ENCODE measurements around the gene KRT6C.
"Not testable (repeated sequence)": the region's sequence is repeated elsewhere in the genome, so short reads cannot be mapped to it uniquely, and the experiment has no call there.

Gene KRT6C

DNA sequence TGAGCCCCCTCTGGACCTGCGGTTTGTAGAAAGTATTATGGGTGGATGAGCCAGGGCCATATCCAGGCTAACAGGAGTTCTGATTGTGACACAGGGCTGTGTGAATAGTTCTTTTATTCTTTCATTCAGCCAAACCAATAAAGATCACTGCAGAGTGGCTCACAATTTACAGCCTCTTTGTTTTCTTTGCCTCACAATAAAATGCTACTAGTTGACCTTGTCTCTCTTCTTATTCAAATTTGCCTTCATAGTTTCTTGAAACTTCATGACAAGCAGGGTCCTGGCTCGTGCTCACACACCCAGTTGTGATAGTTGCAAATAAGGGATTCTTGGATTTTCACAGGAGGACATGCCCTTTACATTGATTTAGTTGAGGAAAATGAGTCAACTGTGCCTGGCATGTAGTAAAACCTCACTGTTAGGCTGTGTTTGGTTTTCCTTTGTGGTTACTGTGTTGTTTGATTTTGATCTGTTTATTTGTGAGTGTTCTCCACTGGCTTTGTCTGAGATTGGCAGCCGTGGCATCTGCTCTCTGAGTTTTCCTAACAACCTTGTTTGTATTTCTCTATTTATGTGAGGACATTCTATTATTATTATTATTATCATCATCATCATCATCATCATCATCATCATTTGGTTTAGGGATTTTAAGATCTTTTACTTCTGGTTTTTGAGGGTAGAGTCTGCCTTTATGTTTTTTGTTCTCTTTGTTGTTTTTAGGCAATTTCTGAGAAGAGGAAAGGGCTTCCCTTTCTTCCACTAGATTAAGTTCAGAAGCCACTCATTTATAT lies 19.0 kb downstream of the KRT6C start:
- DNase-seq, result no peak

GRCh38 chr12:52452101-52452500 lies 21.5 kb downstream of the KRT6C start, which contains the start of gene KRT6B:
KRT6B (minus strand) TSS chr12:52452146; CDS start chr12:52452078, 68 bp downstream.
- DNase-seq, result no peak

DNA sequence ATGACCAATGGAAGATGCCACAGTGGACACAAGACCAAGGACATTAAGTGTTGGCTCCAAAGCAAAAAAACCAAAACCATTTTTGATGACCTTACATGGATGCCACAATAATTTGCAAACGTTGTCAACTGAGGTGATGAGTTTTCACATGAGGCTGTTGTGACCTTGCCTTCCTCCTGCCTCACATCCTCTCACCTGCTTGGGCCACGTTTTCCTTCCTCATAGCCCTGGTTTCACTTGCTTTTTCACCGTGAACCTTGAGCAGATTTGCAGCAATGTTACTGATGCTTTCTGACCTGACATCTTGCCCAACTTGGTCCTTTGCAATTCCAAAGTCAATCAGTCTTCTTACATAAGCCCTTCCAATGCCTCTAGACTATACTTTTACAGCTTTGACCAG lies 25.4 kb downstream of the KRT6C start:
- no peak for DNase-seq

DNA sequence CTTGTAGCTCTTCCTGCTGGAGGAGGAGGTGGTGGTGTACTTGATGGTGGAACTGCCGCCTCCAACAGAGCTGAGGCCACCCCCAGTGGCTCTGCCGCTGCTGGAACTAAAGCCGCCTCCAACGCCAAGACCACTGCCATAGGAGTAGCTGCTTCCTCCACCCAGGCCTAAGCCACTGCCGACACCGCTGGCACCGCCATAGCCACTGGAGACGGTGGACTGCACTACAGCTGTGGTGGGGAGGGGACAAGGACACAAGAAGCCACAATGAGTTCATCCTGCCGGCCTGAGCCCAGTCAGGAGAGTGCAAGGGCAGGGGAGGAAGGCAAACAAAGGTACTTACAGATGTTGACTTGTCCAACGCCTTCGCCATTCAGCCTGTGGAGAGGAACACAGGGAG lies 26.4 kb downstream of the KRT6C start:
- not testable (repeated sequence) for DNase-seq

GRCh38 chr12:52446367-52447045 lies 27.1 kb downstream of the KRT6C start:
- DNase-seq, result no peak

- DNase-seq, result no peak
These were observed 27.7 kb downstream of the KRT6C start for GRCh38 chr12:52445876-52446275.

DNA sequence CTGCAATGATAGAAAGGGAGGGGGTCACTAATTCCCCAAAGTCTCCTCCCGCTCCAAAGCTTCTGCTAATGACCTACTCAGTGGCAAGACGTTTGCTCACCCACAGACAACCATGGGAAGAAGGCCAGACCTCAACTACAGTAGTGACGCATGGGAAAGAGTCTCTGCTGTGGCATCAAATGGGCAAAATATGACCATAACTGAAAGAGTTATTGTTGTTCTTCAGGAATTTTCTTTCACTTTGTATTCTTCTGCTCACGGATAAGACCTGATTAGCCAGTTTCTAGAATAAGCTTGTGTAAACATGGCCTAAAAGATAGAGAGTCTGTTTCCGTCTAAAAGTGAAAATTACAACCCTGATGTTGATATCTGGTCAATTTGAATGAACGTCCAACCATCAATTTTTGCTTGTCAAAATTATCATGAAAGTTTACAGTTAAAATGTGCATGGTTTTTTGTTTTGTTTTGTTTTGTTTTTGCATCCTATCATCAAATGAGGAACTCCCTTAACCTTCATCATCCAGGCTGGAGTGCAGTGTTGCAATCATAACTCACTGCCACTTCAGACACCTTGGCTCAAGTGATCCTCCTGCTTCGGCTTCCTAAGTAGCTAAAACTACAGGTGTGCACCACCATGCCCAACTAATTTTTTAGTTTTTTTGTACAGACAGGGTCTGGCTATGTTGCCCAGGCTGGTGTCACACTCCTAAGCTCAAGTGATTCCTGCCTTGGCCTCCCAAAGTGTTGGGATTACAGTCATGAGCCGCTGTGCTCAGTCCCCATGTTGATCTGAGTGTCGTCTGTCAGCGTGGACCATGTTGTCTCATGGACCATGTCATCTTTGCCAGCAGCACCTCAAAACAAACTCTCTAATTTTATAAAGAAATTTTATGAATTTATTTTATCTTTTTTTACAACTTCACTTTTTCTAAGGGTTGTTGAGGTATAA lies 28.7 kb downstream of the KRT6C start:
- DNase-seq, result no peak

- no peak for DNase-seq
These were observed 29.6 kb downstream of the KRT6C start for GRCh38 chr12:52443966-52444365.

GRCh38 chr12:52442600-52443061 lies 31.0 kb downstream of the KRT6C start:
- no peak for DNase-seq

DNA sequence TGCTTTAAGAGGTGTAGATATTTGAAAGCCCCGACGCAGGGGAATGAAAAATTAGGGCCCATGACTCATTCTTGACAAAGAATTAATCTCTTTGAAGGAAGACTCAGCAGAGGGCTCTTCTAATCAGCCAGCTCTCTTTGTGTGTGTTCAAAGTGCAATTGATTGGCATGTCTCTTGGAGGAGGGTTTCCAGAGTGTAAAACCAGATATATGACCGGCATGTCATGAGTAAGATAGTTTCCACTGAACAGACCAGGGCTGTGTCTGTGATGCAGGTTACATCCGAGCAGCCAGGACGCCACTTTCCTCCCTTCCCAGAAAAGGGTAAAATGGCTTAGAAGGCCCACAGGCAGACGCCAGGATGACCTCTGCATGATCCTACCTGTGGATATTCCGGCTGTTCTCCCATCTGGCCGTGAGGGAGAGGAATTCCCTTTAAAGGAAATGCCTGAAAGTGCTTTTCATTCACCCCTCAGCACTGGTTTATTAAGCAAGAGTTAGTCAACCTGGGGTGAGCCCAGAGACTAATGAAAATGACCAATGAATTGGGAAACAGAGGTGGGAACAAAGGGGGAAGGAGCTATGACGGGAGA lies 32.2 kb downstream of the KRT6C start:
- no peak for DNase-seq

DNA sequence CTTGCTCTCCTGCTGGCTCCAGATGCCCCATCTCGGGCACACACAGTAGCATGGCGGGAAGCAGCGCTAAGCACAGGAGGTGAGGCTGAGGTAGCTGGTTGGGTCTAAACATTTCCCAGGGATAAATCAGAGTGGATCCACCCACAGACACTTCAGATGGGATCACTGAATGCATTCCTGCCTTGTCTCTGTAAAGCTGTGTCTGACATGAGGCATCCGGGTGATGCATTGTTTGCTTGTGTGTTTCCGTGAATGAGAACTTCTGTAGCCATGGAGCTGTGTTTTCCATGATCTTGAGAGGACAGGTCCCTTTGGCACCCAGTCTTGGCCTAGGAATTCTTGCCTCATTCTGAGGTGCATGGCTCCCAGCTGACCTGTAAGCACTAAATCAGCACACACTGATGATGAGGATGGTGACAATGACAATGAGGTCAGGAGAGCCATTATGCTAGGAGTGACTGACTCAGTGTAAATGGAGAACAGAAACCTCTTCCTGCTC lies 32.7 kb downstream of the KRT6C start:
- no peak for DNase-seq

GRCh38 chr12:52439845-52440244 lies 33.8 kb downstream of the KRT6C start:
- DNase-seq, result no peak

GRCh38 chr12:52439420-52439819 lies 34.2 kb downstream of the KRT6C start:
- DNase-seq, result no peak

DNA sequence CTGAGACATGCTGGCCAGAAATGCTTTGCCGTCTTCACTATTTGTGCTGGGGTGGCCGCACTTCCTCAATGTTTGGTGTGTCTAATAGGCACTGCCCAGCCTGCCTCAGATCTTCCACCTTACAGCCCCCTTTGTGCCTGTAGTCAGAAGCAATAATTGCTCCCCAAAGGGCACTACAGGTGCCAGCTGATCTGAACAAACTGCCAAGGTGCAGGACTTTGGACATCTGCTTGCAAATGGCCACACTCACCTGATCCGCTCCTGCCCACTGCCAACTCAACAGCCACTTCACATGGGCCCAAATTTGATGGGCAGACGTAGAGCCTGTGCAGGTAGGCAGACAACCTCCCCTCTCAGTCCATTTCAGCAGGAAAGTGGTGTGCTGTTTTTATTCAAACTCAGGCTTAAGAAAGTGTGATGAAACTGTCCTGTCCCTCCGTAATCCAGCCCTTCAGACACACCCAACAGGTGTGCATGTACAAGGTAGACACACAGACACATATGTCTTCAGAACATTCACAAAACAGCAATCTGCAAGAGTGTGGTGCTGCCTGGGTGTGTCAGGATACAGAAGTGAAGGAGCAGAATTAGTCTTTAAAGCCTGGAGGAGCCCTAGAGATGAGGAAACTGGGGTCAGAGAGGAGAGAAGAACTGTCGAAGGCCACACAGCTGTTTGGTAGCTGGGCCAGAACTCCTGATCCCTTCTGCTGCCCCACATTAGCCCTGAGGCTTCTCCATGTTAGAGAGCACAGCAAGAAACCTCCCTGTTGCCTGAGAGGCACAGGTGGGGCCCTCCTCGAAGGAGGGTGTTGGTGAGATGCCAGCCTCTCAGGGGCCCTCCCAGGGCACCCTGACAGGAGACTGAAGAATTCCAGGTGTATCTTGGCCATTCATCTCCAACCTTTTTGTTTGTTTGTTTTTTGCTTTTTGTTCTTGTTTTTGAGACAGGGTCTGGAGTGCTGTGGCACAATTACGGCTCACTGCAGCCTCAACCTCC lies 35.0 kb downstream of the KRT6C start:
- DNase-seq, result no peak

- no peak for DNase-seq
These were observed 36.1 kb downstream of the KRT6C start for GRCh38 chr12:52437508-52437907.

- no peak for DNase-seq
These were observed 36.7 kb downstream of the KRT6C start for GRCh38 chr12:52436828-52437474.

GRCh38 chr12:52436000-52436827 lies 37.4 kb downstream of the KRT6C start:
- no peak for DNase-seq

DNA sequence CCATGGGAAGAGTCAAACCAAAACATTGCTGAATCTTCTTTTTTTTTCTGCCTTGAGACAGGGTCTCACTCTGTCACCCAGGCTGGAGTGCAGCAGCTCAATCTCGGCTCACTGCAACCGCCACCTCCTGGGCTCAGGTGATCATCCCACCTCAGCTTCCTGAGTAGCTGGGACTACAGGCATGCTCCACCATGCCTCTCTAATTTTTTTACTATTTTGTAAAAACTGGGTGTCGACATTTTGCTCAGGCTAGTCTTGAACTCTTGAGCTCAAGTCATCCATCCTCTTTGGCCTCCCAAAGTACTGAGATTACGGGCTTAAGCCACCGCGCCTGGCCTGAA lies 38.0 kb downstream of the KRT6C start:
- DNase-seq, result no peak

DNA sequence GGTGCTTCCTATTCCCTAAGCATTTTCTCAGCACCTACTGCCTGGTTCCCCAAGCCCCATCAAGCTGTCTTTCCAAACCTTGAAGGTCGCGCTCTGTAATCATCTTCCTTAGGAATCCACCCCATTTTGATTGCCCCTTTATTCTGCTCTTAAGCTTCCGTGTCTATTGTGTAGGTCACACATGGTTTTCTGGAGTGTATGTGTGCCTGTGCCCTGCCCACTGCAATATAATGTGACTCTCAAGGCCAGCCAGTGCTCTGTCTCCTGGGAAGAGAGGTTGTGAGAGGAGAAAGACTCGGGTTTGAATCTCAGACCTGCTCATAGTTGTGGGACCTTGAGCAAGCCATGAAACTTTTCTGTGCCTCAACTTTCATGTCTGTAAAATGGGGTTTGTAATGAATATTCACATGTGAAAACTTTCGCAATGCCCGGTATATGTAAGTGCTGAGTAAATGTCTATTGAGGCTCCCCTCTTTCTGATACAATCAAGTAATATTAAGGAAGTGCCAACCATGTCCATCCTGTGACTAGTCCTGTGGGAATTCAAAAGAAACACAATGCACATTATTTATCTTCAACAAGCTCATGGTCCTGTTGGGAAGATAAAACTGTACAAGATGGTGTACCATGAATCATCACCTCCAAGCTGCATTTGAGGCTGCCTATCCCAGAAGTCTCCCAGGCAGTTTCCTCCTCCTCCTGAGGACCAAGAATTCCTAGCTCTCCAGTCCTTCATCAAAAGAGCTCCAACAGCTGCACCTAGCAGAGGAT lies 38.7 kb downstream of the KRT6C start:
- no peak for DNase-seq

Measured in NCI-H524 treated with DMSO at 0.1 percent for 48 hours (cell line).